HAP-1 (cell line): ENCODE measurements around the gene KRT24.

Experiments used
- DNase-seq, 2 experiments: peaks; one replicate each; pipeline ENCODE4 v3.0.0-alpha.2; 2016 to 2020; ENCODE audit warnings: low spot score in 2 of 2
- H3K27me3 ChIP-seq: fragments of 250-450 bp; sonication (Bioruptor Pico); 2 replicates; pipeline ENCODE4 v1.5.1; 2020; ENCODE audit warnings: low read depth, mild to moderate bottlenecking, moderate library complexity
- H3K36me3 ChIP-seq: fragments of 250-450 bp; sonication (Bioruptor Pico); replicated peaks from 2 replicates; pipeline ENCODE4 v1.5.1; 2020; ENCODE audit warnings: mild to moderate bottlenecking
- H3K4me1 ChIP-seq: fragments of 250-450 bp; sonication (Bioruptor Pico); 2 replicates; pipeline ENCODE4 v1.5.1; 2020; ENCODE audit warnings: mild to moderate bottlenecking
- H3K4me3 ChIP-seq: fragments of 250-450 bp; sonication (Bioruptor Pico); 2 replicates; pipeline ENCODE4 v1.5.1; 2020; ENCODE audit warnings: mild to moderate bottlenecking, moderate library complexity
- H3K9me3 ChIP-seq: fragments of 250-450 bp; sonication (Bioruptor Pico); 2 replicates; pipeline ENCODE4 v1.5.1; 2020; ENCODE audit warnings: mild to moderate bottlenecking, moderate library complexity
- in situ Hi-C: fragments of 300-500 bp; cut with MboI; formaldehyde crosslinking; loops from 3 replicates; pipeline ENCODE4 v1.14.3; 2020; ENCODE audit warnings: low sequenced_read_pairs, inconsistent platforms, mixed read lengths

Gene KRT24

DNA sequence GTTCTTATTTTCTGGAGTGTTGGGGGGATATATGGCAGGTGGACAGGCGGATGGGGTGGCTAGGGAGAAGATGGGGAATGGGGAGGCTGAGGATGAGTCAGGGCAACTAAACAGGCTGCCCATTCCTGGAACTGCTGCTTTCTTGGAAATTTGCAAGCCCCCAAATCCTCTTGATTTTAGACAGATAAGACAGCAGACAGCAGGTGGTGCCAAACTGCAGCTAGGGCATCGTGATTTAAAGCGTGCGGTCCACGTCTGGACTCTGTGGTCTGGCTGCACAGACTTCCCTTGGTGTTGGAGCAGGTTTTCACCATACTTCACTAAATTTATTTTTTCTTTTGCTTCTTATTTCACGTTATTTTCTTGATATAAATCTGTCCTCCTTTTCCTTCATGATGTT lies 10.9 kb upstream of the KRT24 start:
- peaks cover 3% of the 10 kb centered on the region for H3K27me3 ChIP-seq
- H3K36me3 ChIP-seq = no peaks in the 10 kb centered on the region
- no peaks in the 10 kb centered on the region for H3K9me3 ChIP-seq
- H3K4me3 ChIP-seq = no peak overlapping the region
- DNase-seq = no peak
- no peaks in the 10 kb centered on the region for H3K4me1 ChIP-seq
- in situ Hi-C loops = no loop called here

DNA sequence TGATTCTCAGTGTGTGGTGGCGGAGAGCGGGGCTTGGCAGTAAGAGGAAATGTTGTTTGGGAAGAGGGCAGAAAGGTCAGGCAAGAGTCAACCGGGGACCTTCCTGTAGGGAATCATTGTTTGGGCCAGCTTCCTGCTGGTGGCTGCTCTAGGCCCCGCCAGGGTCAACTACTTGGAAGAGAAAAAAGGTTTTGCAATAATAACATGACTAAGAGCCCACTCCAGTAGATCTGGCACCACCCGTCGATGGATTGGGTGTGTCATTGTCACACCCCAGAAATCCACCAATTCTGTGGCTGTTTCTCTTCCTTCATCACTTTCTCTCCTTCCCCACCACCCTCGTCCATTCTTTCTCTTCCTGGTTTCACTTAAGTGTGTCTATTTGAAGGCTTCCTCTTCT lies 4.2 kb upstream of the KRT24 start:
- DNase-seq = no peak
- H3K27me3 ChIP-seq = peaks cover 3% of the 10 kb centered on the region
- H3K4me1 ChIP-seq = no peaks in the 10 kb centered on the region
- H3K4me3 ChIP-seq = no peak overlapping the region
- H3K9me3 ChIP-seq = no peaks in the 10 kb centered on the region
- in situ Hi-C loops = no loop called here
- H3K36me3 ChIP-seq = no peaks in the 10 kb centered on the region

DNA sequence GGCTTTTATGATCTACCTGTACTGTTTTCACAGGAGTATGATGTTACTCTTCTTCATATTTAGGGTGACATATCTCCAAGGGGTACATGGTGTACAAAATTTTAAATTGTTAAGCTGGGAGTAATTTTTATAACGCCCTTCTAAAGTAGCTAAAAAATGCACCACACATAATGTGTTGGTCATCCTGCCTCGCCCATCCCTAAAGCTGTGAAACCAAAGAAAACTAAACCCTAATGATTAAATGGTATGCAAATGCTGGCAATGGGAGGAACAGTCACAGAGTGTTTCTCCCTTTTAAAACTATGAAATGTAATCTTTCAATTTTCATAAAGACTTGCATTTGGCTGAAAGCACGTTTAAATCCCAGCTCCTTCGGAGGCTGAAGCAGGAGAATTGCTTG lies 2.0 kb upstream of the KRT24 start:
- Histone ChIP-seq H3K36me3 (no peaks in the 10 kb centered on the region), H3K27me3 (no peaks in the 10 kb centered on the region; the same call in 1 of the 2 replicates), H3K9me3 (no peaks in the 10 kb centered on the region), H3K4me3 (no peak overlapping the region), H3K4me1 (no peaks in the 10 kb centered on the region)
- in situ Hi-C loops = no loop called here
- no peak for DNase-seq

DNA sequence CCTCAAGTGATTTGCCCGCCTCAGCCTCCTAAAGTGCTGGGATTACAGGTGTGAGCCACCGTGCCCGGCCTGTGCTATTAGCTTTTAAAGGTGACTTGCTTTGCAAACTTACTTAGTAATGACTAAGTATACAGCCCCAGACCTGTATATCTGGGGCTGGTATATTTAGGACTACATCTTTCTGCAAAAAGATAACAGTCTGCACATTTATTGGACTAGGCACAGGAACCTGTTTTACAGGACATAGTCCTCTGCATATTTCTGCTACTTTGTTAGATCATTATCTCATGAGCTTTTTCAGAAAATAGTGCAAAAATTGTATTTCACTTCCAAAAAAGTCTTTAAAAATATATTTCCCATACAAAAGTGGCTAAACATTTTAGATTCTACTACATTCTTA lies 1.3 kb downstream of the KRT24 start:
- DNase-seq = no peak

DNA sequence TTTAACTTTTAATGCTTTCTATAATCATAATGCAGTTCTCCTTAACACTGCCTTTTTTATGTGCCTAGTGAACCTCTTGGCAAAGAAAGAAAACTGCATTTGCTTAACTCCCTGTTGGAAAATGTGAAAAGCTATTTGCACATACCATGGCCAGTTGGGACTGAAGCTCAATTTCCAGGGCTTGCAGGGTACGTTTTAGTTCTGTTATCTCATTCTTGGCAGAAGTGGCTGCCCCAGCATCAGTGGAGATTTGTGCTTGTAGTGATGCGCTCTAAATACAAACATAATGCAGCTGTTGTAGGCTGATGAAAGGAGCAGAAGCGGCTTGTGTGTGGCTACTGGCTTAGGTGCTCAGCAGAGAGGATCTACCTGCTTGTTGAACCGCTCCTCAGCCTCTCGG lies 3.7 kb downstream of the KRT24 start:
- Histone ChIP-seq H3K4me3 (no peak overlapping the region), H3K4me1 (no peaks in the 10 kb centered on the region), H3K27me3 (peaks cover 2% of the 10 kb centered on the region), H3K9me3 (no peaks in the 10 kb centered on the region), H3K36me3 (no peaks in the 10 kb centered on the region)
- DNase-seq = no peak
- in situ Hi-C loops = no loop called here

More for the DNA sequence above, 1.3 kb downstream of the KRT24 start:
- in situ Hi-C loops = no loop called here
- Histone ChIP-seq H3K4me3 (no peak overlapping the region), H3K9me3 (no peaks in the 10 kb centered on the region), H3K4me1 (no peaks in the 10 kb centered on the region), H3K36me3 (no peaks in the 10 kb centered on the region), H3K27me3 (peaks cover 2% of the 10 kb centered on the region)

DNA sequence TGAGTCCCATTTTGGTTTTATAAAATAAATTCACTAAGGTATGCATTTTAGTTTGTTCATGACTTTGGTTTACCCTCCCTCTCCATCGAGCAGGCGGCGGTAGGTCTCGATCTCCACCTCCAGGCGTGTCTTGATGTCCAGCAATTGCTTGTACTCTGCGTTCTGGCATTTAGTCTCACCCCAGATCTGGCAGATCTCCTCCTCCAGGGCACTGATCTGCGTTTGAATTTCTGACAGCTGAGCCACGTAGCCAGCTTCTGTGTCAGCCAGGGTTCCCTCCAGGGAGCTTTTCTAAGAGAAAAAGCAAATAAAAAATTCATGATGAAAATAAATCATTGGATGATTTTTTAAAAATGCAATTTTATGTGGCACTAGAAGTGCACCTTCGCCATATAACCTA lies 4.2 kb downstream of the KRT24 start:
- H3K36me3 ChIP-seq = no peaks in the 10 kb centered on the region
- in situ Hi-C loops = no loop called here
- no peaks in the 10 kb centered on the region for H3K4me1 ChIP-seq
- no peak for DNase-seq
- H3K27me3 ChIP-seq = peaks cover 2% of the 10 kb centered on the region
- H3K4me3 ChIP-seq = no peak overlapping the region
- no peaks in the 10 kb centered on the region for H3K9me3 ChIP-seq

DNA sequence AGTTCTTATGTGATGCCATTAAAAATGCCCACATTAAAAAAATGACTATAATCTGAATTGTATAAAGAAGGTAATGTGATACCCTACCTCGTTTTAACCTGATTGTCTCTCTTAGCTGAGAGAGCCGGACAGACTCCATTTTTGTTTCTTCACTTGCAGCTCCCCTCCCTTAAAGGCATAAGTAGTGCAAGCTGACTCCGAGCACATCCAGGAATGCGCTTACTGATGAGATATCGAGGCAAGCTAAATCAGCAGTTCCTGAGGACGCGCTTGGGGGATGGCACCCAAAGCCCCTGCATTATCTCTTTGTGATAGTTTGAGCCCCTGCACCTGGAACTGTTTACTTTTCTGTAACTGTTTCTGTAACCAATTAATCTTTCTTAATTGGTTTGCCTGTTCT lies 6.3 kb downstream of the KRT24 start:
- DNase-seq = no peak
- Histone ChIP-seq H3K4me3 (no peak overlapping the region), H3K27me3 (peaks cover 10% of the 10 kb centered on the region), H3K4me1 (no peaks in the 10 kb centered on the region), H3K9me3 (no peaks in the 10 kb centered on the region), H3K36me3 (no peaks in the 10 kb centered on the region)
- in situ Hi-C loops = no loop called here

DNA sequence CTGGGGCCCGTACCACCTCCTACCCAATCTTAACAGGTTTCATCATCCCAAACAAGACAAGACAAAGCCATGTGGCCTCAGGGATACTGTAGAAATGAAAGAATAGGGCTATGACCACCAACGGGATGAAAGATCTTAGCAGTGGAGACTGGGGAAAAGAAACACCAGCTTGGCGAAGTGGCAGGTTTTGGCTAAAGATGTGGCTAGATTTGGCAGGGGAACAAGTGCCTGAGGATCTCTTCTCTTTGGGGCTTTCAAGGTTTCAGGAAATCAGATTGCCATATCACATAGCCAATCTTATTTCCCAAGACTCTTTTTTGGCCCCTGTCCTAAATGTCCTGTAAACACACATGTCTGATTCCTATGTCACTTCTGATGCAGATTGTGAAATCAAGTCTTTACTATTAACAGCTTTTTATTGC lies 6.9 kb downstream of the KRT24 start:
- Histone ChIP-seq H3K27me3 (peaks cover 10% of the 10 kb centered on the region), H3K4me3 (no peak overlapping the region), H3K9me3 (no peaks in the 10 kb centered on the region), H3K4me1 (no peaks in the 10 kb centered on the region), H3K36me3 (no peaks in the 10 kb centered on the region)
- no peak for DNase-seq
- in situ Hi-C loops = no loop called here

DNA sequence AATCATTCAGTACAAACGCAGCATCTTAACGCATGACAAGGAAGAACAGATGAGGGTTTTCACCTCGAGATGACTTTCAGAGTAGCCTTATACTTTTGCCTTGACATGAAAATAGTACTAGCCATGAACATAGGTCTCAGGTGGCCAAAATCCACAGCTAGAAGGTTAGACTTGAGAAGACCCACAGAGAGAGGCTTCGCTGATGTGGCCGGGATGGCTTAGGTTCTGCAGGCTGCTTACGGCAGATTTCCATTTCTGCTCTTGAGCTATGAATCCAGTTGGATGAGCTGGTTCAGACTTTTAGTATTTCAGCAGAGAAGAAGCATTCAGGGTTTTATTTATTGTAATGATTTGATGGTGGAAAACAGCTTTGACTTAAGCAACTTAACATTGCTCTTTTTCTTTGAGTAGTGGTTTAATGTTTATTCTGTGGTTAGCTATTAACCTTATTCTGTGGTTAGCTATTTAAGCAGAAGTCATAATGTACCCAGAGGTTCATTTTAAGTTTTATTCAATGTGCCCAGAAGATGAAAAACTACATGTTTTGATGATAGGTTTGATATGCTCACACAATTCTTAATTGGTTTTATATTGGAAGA lies 7.6 kb downstream of the KRT24 start:
- in situ Hi-C loops = no loop called here
- no peak overlapping the region for H3K4me3 ChIP-seq
- H3K36me3 ChIP-seq = no peaks in the 10 kb centered on the region
- H3K4me1 ChIP-seq = no peaks in the 10 kb centered on the region
- no peak for DNase-seq
- H3K27me3 ChIP-seq = peaks cover 10% of the 10 kb centered on the region
- no peaks in the 10 kb centered on the region for H3K9me3 ChIP-seq

DNA sequence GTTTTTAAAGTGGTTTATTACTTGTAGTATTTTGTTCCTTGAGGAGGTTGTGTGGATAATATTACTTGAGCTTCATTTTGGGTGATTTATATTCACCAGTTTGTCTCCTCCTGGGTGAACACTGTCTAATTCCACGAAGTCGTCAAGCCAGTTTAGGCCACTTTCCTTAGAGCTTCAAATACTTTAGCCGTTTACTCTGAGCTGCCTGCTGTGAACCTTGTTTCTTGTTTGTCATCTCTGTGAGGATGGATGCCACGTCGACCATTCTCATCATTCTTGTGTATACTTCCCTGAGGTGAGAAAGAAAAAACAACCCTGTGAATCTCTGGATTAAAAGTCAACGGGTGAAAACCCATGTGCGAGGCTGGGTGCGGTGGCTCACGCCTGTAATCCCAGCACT lies 9.0 kb downstream of the KRT24 start:
- in situ Hi-C loops = no loop called here
- Histone ChIP-seq H3K27me3 (peaks cover 10% of the 10 kb centered on the region), H3K36me3 (no peaks in the 10 kb centered on the region), H3K4me3 (no peak overlapping the region), H3K4me1 (no peaks in the 10 kb centered on the region), H3K9me3 (no peaks in the 10 kb centered on the region)
- no peak for DNase-seq

DNA sequence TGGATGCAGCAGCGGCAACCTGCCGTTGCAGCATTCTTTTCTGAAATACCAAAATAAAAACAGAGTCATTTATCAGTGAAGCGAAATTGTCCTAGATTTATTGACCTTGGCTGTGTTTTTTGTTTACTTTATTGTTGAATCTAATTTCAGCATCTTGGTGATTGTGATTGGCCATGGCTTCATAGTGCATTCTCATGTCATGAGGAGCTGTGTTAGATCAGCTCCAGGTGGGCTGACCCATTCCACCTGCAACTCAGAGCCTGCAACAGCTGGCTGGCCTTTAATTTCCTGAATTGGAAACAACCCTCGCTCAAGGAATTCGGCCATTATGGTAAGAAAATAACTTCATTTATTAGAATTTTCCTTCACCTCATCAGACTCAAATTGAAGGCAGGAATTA lies 16.4 kb downstream of the KRT24 start:
- in situ Hi-C loops = no loop called here

DNA sequence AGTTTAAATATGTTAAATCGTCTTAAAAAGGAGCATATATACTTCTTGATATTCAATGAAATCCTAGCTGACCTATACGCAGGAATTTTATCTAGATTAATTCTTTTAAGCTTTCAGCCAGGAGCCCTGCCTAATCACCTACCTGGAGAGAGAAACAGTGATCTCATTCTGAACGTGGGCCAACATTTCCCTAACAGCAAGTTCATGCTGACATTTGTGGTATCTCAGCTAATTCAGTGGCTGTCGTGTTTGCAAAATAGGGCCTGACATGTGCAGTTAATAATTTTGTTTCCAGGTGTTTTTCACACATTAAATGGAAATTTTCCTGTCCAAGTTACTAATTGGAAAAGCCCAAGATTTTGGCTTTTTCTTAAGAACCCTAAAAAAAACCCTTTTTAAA lies 17.4 kb downstream of the KRT24 start:
- Histone ChIP-seq H3K4me3 (no peak overlapping the region), H3K4me1 (no peaks in the 10 kb centered on the region), H3K9me3 (no peaks in the 10 kb centered on the region), H3K27me3 (no peaks in the 10 kb centered on the region; the same call in 1 of the 2 replicates), H3K36me3 (no peaks in the 10 kb centered on the region)
- no peak for DNase-seq
- in situ Hi-C loops = no loop called here

More for the DNA sequence above, 16.4 kb downstream of the KRT24 start:
- Histone ChIP-seq H3K27me3 (no peaks in the 10 kb centered on the region; the same call in 1 of the 2 replicates), H3K9me3 (no peaks in the 10 kb centered on the region), H3K4me3 (no peak overlapping the region), H3K36me3 (no peaks in the 10 kb centered on the region), H3K4me1 (no peaks in the 10 kb centered on the region)
- DNase-seq = no peak

DNA sequence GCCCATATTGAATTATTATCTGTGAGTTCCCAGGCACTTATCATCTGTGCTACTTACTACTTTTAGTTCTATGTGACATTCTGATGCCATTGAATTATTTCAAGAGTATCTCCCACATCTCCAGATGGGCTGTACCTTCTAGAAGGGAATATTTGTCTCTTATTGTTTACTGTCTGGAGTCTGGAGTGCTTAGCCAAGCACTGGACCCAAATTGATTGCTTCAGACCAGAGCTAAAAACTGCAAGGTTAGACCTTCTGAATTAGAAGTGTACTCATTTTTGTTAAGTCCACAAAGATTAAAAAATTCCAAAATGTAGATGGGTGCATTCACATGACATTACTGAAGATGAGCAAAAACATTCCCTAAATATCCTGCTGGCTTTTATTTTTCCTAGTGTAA lies 22.6 kb downstream of the KRT24 start:
- H3K4me1 ChIP-seq = no peaks in the 10 kb centered on the region
- H3K9me3 ChIP-seq = no peaks in the 10 kb centered on the region
- H3K27me3 ChIP-seq = peaks cover 23% of the 10 kb centered on the region
- H3K4me3 ChIP-seq = no peak overlapping the region
- in situ Hi-C loops = no loop called here
- no peak for DNase-seq
- H3K36me3 ChIP-seq = no peaks in the 10 kb centered on the region

DNA sequence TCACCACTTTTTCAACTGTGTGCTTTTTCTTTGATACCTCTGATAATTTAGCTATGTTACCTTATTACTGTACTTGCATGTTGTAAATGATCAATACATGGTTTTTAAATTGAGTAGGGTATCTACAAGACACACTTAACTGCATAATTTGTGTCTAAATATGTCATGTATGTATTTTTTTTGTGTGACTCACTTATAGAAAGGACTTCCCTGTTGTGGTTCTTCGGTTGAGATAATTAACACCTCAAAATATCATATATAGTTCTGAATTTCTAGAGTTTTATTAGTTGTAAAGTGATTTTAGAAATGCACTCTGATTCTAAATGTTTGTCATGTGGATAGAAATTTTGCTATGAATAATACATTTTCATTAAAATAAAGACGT lies 24.0 kb downstream of the KRT24 start:
- Histone ChIP-seq H3K9me3 (no peaks in the 10 kb centered on the region), H3K36me3 (no peaks in the 10 kb centered on the region), H3K4me3 (no peak overlapping the region), H3K4me1 (no peaks in the 10 kb centered on the region), H3K27me3 (peaks cover 27% of the 10 kb centered on the region)
- no peak for DNase-seq
- in situ Hi-C loops = no loop called here

DNA sequence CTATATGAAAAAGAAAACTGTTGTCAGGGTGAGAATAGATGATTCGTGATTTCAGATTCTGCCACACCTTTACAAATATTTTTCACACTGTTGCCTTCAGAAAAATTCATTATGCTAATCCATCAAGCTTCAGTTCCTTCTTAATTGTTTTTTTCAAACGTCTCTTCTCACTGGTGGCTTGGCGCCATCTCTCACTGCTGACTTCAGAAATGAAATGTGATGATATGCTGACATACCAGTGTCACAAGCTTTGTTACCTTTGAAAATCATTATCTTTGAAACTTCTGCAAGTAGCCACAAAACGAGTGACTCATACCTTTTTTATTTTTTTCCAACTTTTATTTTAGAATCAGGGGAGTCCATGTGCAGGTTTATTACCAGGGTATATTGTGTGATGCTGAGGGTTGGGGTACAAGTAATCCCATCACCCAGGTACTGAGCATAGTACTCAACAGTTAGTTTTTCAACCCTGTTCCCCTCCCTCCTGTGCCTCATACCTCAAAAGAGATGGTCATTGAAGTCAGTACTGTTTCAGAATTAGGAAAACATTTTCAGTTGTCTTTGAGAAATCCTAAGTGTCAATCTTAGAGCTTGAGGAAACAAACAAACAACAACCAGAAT lies 24.5 kb downstream of the KRT24 start:
- Histone ChIP-seq H3K4me3 (no peak overlapping the region), H3K9me3 (no peaks in the 10 kb centered on the region), H3K27me3 (peaks cover 27% of the 10 kb centered on the region), H3K4me1 (no peaks in the 10 kb centered on the region), H3K36me3 (no peaks in the 10 kb centered on the region)
- no peak for DNase-seq
- in situ Hi-C loops = no loop called here
